H9 (cell line): Measurements from ENCODE around the gene TEX54. TPM values are rescaled to one million over a fixed set of nuclear protein-coding genes. Genes with fewer than 3 reads are reported as not detected.
A peak's percentile ranks its signal among the peaks of the same experiment; 100 is the strongest.
"Not testable (repeated sequence)": the region's sequence is repeated elsewhere in the genome, so short reads cannot be mapped to it uniquely, and the experiment has no call there.

Experiments used
- DNase-seq: peaks from one replicate; pipeline ENCODE4 v3.0.0-alpha.2; 2017
- H2AFZ ChIP-seq: one replicate; pipeline ENCODE4 v1.6.1; 2013; ENCODE audit warnings: mild to moderate bottlenecking, low read length, control low read depth, moderate library complexity
- H2AK5ac ChIP-seq: 2 replicates; pipeline ENCODE4 v1.6.1; 2013; ENCODE audit warnings: low read length, control low read depth, mixed read lengths; ENCODE audit not compliant: insufficient read length
- H2BK120ac ChIP-seq: one replicate; pipeline ENCODE4 v1.6.1; 2013; ENCODE audit warnings: low read depth, mild to moderate bottlenecking, low read length, control low read depth, inconsistent platforms; ENCODE audit not compliant: poor library complexity, severe bottlenecking
- H2BK12ac ChIP-seq: 2 replicates; pipeline ENCODE4 v1.6.1; 2013; ENCODE audit warnings: low read length, control low read depth, mixed read lengths, low read depth; ENCODE audit not compliant: insufficient read length
- H2BK15ac ChIP-seq: 2 replicates; pipeline ENCODE4 v1.6.1; 2013; ENCODE audit warnings: low read depth, low read length, control low read depth
- H2BK20ac ChIP-seq: one replicate; pipeline ENCODE4 v1.6.1; 2013; ENCODE audit warnings: low read depth, mild to moderate bottlenecking, low read length, control low read depth, inconsistent platforms; ENCODE audit not compliant: poor library complexity, severe bottlenecking
- H2BK5ac ChIP-seq: 2 replicates; pipeline ENCODE4 v1.6.1; 2013; ENCODE audit warnings: low read length, control low read depth, mixed read lengths; ENCODE audit not compliant: insufficient read length
- H3K14ac ChIP-seq: 2 replicates; pipeline ENCODE4 v1.6.1; 2013; ENCODE audit warnings: low read length, control low read depth; ENCODE audit not compliant: insufficient read depth
- H3K18ac ChIP-seq: 2 replicates; pipeline ENCODE4 v1.6.1; 2013; ENCODE audit warnings: low read depth, mild to moderate bottlenecking, mixed read lengths, low read length, control low read depth; ENCODE audit not compliant: insufficient read length
- H3K23ac ChIP-seq: 2 replicates; pipeline ENCODE4 v1.6.1; 2013; ENCODE audit warnings: low read length, control low read depth, mixed read lengths, low read depth; ENCODE audit not compliant: insufficient read length
- H3K23me2 ChIP-seq: 2 replicates; pipeline ENCODE4 v1.6.1; 2013; ENCODE audit warnings: low read depth, mild to moderate bottlenecking, mixed read lengths, low read length, control low read depth; ENCODE audit not compliant: insufficient read length, poor library complexity, severe bottlenecking
- H3K27ac ChIP-seq: 2 replicates; pipeline ENCODE4 v1.5.1; 2013; ENCODE audit warnings: low read length, control low read depth, mixed read lengths, low read depth; ENCODE audit not compliant: insufficient read length
- H3K27me3 ChIP-seq: 2 replicates; pipeline ENCODE4 v1.6.1; 2013; ENCODE audit warnings: low read length, control low read depth, inconsistent platforms; ENCODE audit not compliant: insufficient read depth
- H3K4ac ChIP-seq: 2 replicates; pipeline ENCODE4 v1.6.1; 2013; ENCODE audit warnings: low read depth, mild to moderate bottlenecking, control low read depth, inconsistent platforms, low read length, moderate library complexity
- H3K4me1 ChIP-seq: 2 replicates; pipeline ENCODE4 v1.6.1; 2013; ENCODE audit warnings: low read length, control low read depth, inconsistent platforms; ENCODE audit not compliant: insufficient read depth
- H3K4me2 ChIP-seq: 2 replicates; pipeline ENCODE4 v1.6.1; 2013; ENCODE audit warnings: low read length, control low read depth, mixed read lengths; ENCODE audit not compliant: insufficient read length, insufficient read depth
- H3K56ac ChIP-seq: 2 replicates; pipeline ENCODE4 v1.6.1; 2013; ENCODE audit warnings: low read depth, mild to moderate bottlenecking, mixed read lengths, low read length, control low read depth; ENCODE audit not compliant: insufficient read length
- H3K79me1 ChIP-seq: 2 replicates; pipeline ENCODE4 v1.6.1; 2013; ENCODE audit warnings: low read depth, mild to moderate bottlenecking, moderate library complexity, low read length, control low read depth, inconsistent platforms; ENCODE audit not compliant: insufficient read depth, poor library complexity, severe bottlenecking
- H3K79me2 ChIP-seq: 2 replicates; pipeline ENCODE4 v1.6.1; 2013; ENCODE audit warnings: low read length, control low read depth, inconsistent platforms; ENCODE audit not compliant: insufficient read depth
- H3K9ac ChIP-seq: 2 replicates; pipeline ENCODE4 v1.6.1; 2013; ENCODE audit warnings: low read length, control low read depth, mixed read lengths; ENCODE audit not compliant: insufficient read length; ENCODE audit errors: extremely low read depth
- H3K9me3 ChIP-seq: one replicate; pipeline ENCODE4 v1.6.1; 2013; ENCODE audit warnings: low read depth, low read length, inconsistent platforms; ENCODE audit not compliant: control insufficient read depth
- H3T11ph ChIP-seq: one replicate; pipeline ENCODE4 v1.6.1; 2013; ENCODE audit warnings: mild to moderate bottlenecking, low read length, control low read depth, inconsistent platforms
- H4K20me1 ChIP-seq: one replicate; pipeline ENCODE4 v1.6.1; 2013; ENCODE audit not compliant: control insufficient read depth, insufficient read length, insufficient read depth
- H4K5ac ChIP-seq: 2 replicates; pipeline ENCODE4 v1.6.1; 2013; ENCODE audit warnings: low read depth, mild to moderate bottlenecking, mixed read lengths, low read length, control low read depth; ENCODE audit not compliant: insufficient read length
- H4K8ac ChIP-seq: replicated peaks from 2 replicates; pipeline ENCODE4 v1.6.1; 2013; ENCODE audit warnings: low read length, control low read depth, mixed read lengths, low read depth; ENCODE audit not compliant: insufficient read length
- H4K91ac ChIP-seq: 2 replicates; pipeline ENCODE4 v1.6.1; 2013; ENCODE audit warnings: low read depth, mild to moderate bottlenecking, moderate library complexity, mixed read lengths, low read length, control low read depth; ENCODE audit not compliant: insufficient read length
- H3K27ac Mint-ChIP-seq, 3 experiments: 2 replicates in 2 of 3; 3 replicates in 1 of 3; pipeline ENCODE4 v1.8.0; 2020 to 2021; ENCODE audit warnings: mixed read lengths in 3 of 3, mild to moderate bottlenecking in 1 of 3, moderate library complexity in 1 of 3
- H3K27me3 Mint-ChIP-seq: 2 replicates; pipeline ENCODE4 v1.8.0; 2021; ENCODE audit warnings: low read depth, mild to moderate bottlenecking, moderate library complexity, mixed read lengths
- H3K36me3 Mint-ChIP-seq, 3 experiments: 2 replicates in 2 of 3; 3 replicates in 1 of 3; pipeline ENCODE4 v1.8.0; 2020 to 2021; ENCODE audit warnings: low read depth in 3 of 3, mixed read lengths in 3 of 3; ENCODE audit not compliant: insufficient read depth in 1 of 3
- H3K4me1 Mint-ChIP-seq, 2 experiments: 2 replicates each; pipeline ENCODE4 v1.8.0; 2020; ENCODE audit warnings: mixed read lengths in 2 of 2
- H3K4me3 Mint-ChIP-seq, 2 experiments: 2 replicates in 1 of 2; 3 replicates in 1 of 2; pipeline ENCODE4 v1.8.0; 2020 to 2021; ENCODE audit warnings: mild to moderate bottlenecking in 2 of 2, mixed read lengths in 2 of 2, moderate library complexity in 1 of 2
- H3K9me3 Mint-ChIP-seq, 2 experiments: 2 replicates in 1 of 2; 3 replicates in 1 of 2; pipeline ENCODE4 v1.8.0; 2020; ENCODE audit warnings: mild to moderate bottlenecking in 2 of 2, mixed read lengths in 2 of 2, moderate library complexity in 1 of 2
- WGBS: extraction: QIAGEN DNeasy Blood & Tissue Kit; methylation state at CpG from one replicate; pipeline ENCODE4 v1.1.7; 2013; ENCODE audit warnings: missing lambda C conversion rate, low lambda C conversion rate, mixed read lengths; ENCODE audit not compliant: insufficient read length; ENCODE audit errors: extremely low coverage; 5-methylcytosine and 5-hydroxymethylcytosine counted together
- total RNA-seq: library from RNA; stranded (reverse); gene quantifications from 2 replicates; pipeline ENCODE4 v1.2.1, GENCODE V29; 2021
- TF ChIP-seq, protein P1 (sequence below): fragments of 200-600 bp; sonication (generic); conservative IDR thresholded peaks from 3 replicates; pipeline ENCODE4 v1.8.0; 2021; ENCODE audit warnings: antibody characterized with exemption, mild to moderate bottlenecking

Gene TEX54
- total RNA-seq, 1 experiment from 2014 or later, result 1.2 TPM

DNA sequence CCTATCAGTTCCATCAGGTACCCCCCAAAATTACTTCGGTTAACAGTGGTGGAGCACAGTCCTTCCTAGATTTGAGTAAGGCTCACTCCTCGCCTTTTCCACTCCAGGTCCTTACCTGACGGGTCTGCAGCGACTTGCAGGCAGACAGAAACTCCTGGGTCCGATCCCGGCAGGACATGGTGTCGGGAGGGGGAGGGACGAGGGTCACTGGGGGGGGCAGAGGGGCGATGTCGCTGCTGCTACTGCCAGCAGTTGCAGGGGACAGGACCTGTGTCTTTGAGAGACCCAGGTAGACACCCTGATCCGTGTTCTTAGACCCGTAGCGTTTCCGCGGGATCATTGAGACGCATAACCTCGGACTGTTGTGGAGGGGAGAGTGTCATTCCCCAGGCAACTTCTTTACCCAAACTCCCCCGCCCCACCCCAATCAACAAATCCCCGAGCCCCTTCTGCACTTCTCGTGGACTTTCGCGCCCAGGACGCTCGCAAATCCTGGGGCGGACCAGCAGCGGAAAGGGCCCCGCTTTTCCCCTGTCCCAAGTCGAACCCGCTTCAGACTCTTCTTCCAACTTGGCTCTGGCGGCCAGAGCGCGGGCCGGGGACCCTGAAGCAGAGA is 1.6 kb downstream of the TEX54 start:
- peak overlapping the region; percentile 74 for H3K18ac ChIP-seq
- Mint-ChIP-seq H3K9me3 (no peaks in the 10 kb centered on the region; a peak in 1 of 5 replicates), H3K4me3 (peak overlapping the region; percentile 99 to 100), H3K27me3 (no peaks in the 10 kb centered on the region), H3K4me1 (peaks cover 17 to 24% of the 10 kb centered on the region in 2 experiments), H3K36me3 (peaks cover 25 to 53% (median 47%) of the 10 kb centered on the region in 3 experiments), H3K27ac (peak overlapping the region; percentile 98 to 100 (median 100))
- no peak overlapping the region for H4K5ac ChIP-seq
- H4K91ac ChIP-seq, result no peak overlapping the region
- DNase-seq, result peak; percentile 42
- H3K79me2 ChIP-seq, result peaks cover 4% of the 10 kb centered on the region; the same call in 1 of the 2 replicates
- no peak overlapping the region for H2AK5ac ChIP-seq
- no peak overlapping the region for H3K23ac ChIP-seq
- H3K14ac ChIP-seq, result peak overlapping the region; percentile 90
- H3K56ac ChIP-seq, result no peak overlapping the region
- H3K9me3 ChIP-seq, result no peaks in the 10 kb centered on the region
- H2AFZ ChIP-seq, result no peak overlapping the region
- H3K4me1 ChIP-seq, result no peaks in the 10 kb centered on the region
- no peak overlapping the region for H3K27ac ChIP-seq
- TF ChIP-seq, protein P1, sequence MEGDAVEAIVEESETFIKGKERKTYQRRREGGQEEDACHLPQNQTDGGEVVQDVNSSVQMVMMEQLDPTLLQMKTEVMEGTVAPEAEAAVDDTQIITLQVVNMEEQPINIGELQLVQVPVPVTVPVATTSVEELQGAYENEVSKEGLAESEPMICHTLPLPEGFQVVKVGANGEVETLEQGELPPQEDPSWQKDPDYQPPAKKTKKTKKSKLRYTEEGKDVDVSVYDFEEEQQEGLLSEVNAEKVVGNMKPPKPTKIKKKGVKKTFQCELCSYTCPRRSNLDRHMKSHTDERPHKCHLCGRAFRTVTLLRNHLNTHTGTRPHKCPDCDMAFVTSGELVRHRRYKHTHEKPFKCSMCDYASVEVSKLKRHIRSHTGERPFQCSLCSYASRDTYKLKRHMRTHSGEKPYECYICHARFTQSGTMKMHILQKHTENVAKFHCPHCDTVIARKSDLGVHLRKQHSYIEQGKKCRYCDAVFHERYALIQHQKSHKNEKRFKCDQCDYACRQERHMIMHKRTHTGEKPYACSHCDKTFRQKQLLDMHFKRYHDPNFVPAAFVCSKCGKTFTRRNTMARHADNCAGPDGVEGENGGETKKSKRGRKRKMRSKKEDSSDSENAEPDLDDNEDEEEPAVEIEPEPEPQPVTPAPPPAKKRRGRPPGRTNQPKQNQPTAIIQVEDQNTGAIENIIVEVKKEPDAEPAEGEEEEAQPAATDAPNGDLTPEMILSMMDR, result no peak
- H3K4me2 ChIP-seq, result peak overlapping the region; percentile 97
- no peaks in the 10 kb centered on the region for H4K20me1 ChIP-seq
- no peak overlapping the region for H2BK5ac ChIP-seq
- H2BK15ac ChIP-seq, result no peak overlapping the region
- H3K4ac ChIP-seq, result no peak overlapping the region
- peaks cover 10% of the 10 kb centered on the region for H3K23me2 ChIP-seq
- no peak overlapping the region for H2BK120ac ChIP-seq
- H3K9ac ChIP-seq, result peak overlapping the region; percentile 86
- H3K79me1 ChIP-seq, result no peaks in the 10 kb centered on the region
- no peak overlapping the region for H4K8ac ChIP-seq
- H2BK20ac ChIP-seq, result no peak overlapping the region
- WGBS, result no CpG with 5 or more reads among the region's 33 CpGs
- no peak overlapping the region for H3T11ph ChIP-seq
- no peak overlapping the region for H2BK12ac ChIP-seq
- no peaks in the 10 kb centered on the region for H3K27me3 ChIP-seq

DNA sequence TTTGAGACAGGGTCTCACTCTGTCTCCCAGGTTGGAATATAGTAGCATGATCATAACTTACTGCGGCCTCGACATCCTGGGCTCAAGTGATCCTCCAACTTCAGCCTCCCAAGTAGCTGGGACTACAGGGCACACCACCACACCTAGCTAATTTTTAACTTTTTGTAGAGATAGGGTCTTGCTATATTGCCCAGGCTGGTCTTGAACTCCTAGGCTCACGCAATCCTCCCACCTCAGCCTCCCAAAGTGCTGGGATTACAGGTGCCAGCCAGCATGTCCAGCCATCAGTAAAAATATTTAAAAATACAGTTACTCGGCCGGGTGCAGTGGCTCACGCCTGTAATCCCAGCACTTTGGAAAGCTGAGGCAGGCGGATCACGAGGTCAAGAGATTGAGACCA is 4.5 kb downstream of the TEX54 start:
- H3K56ac ChIP-seq, H3K79me1 ChIP-seq, H3K9ac ChIP-seq, H2BK12ac ChIP-seq, H3K9me3 ChIP-seq, H3K79me2 ChIP-seq, H4K5ac ChIP-seq, H3K27me3 ChIP-seq, H2BK5ac ChIP-seq, H4K8ac ChIP-seq, H2BK15ac ChIP-seq, H3K23ac ChIP-seq, H4K91ac ChIP-seq, H3K4ac ChIP-seq, H3K27me3 Mint-ChIP-seq, H2AFZ ChIP-seq, H3K4me3 Mint-ChIP-seq, H3T11ph ChIP-seq, H2BK20ac ChIP-seq, DNase-seq, H3K9me3 Mint-ChIP-seq, H2BK120ac ChIP-seq, H3K4me1 ChIP-seq, H3K23me2 ChIP-seq, H2AK5ac ChIP-seq, H3K27ac ChIP-seq, H3K4me2 ChIP-seq, H3K14ac ChIP-seq, H4K20me1 ChIP-seq, H3K27ac Mint-ChIP-seq, H3K18ac ChIP-seq: not testable (repeated sequence)
- H3K36me3 Mint-ChIP-seq, result peaks cover 16 to 54% (median 48%) of the 10 kb centered on the region in 3 experiments; a peak in 6 of 7 replicates
- WGBS, result no CpG with 5 or more reads among the region's 8 CpGs
- peaks cover 14 to 15% of the 10 kb centered on the region in 2 experiments for H3K4me1 Mint-ChIP-seq
